GM12874 (cell line): ENCODE measurements around the gene RNF220.

ENCODE experiments used
- CTCF ChIP-seq: IDR thresholded peaks from 2 replicates; pipeline ENCODE4 v1.5.1; 2011; ENCODE audit warnings: low read depth, mild to moderate bottlenecking, control low read depth, low read length, moderate library complexity; ENCODE audit not compliant: insufficient read depth

The RNF220 gene

GRCh38 chr1:44628962-44629756 lies 224.1 kb downstream of the RNF220 start:
- TF ChIP-seq CTCF: no peak

GRCh38 chr1:44630116-44630515 lies 225.1 kb downstream of the RNF220 start:
- no peak for TF ChIP-seq CTCF

DNA sequence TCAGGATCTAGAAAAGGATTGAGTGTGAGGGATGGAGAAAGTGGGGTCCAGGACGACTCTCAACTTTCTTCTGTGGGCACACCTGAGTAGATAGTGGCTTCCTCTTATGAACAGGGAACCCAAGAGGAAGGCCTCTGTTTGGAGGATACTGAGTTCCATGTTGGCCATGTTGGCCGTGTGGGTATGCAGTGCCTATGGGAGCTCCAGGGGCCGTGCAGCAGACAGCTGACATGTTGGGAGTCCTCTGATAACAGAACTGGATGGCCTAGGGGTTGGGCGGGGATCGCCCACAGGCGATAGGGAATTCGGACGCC lies 226.2 kb downstream of the RNF220 start:
- TF ChIP-seq CTCF: no peak

DNA sequence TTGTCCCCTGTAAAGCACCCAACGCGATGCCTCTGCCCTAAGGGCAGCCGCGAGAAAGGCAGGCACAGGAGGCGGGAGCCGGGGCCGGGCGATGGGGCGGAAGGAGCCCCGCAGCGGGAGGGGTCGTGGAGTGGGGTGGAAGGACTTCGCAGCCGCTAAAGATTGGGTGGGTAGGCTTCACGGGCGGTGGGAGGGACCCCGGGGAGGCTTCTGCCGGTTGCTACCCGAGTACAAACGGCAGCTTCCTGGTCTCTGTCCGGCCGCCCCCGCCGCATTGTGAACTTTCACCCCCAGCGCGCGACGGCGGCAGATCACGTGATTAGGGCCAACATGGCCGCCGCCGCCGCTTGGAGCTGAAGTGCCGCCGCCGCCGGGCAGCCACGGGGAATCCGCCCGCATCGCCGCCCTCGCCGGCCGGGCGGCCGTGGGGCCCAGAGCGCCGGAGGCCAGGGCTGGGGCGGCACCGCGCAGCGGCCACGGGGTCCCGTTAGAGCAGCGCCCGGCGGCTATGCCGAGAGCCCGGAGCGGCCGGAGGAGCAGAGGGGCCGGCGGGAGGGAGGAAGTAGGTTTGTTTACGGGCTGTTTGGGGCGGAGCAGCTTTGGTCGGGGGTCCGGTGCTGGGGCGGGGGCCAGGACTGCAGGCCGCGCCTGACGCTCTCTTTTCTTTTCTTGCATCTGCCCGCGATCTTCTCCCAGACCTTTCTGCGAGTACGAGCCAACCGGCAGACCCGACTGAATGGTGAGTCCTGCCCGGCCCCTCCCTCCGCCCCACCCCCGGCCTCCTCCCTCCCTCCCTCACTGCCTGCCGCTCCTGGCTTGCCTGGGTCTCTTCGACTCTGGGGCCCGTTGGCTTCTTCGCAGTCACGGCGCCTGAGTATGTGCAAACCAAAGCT lies 226.8 kb downstream of the RNF220 start:
- TF ChIP-seq CTCF: no peak

DNA sequence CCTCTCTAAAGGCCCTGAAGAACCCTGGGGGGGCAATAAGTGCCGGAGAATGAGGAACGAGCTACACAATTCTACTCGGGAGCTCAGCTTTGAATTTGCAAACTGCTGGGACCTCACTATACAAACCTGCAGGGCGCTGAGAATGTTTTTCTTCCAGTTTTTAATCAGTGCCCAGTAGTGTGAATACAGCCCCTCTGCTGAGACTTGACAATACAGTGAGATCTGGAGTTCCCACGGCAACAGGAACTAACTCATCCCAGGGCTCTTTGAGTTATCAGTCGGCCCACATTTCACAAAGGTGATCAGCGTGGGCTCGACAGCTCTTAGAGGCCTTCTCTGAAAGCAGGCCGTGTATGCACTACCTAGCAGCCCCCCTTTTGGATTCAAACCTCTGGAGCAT lies 227.5 kb downstream of the RNF220 start:
- TF ChIP-seq CTCF: no peak

GRCh38 chr1:44634606-44635189 lies 229.6 kb downstream of the RNF220 start:
- TF ChIP-seq CTCF: no peak

- TF ChIP-seq CTCF: no peak
Measured at GRCh38 chr1:44635439-44635838, 230.4 kb downstream of the RNF220 start.
